Activated CD4-positive, alpha-beta T cell treated with anti-CD3 and anti-CD28 coated beads for 48 hours (primary cell): ENCODE data around the gene ATF7.
A peak's percentile ranks its signal among the peaks of the same experiment; 100 is the strongest.
"Not testable (repeated sequence)": the region's sequence is repeated elsewhere in the genome, so short reads cannot be mapped to it uniquely, and the experiment has no call there.

Experiments used
- DNase-seq: peaks from one replicate; pipeline ENCODE4 v3.0.0-alpha.2; 2020

The ATF7 gene

DNA sequence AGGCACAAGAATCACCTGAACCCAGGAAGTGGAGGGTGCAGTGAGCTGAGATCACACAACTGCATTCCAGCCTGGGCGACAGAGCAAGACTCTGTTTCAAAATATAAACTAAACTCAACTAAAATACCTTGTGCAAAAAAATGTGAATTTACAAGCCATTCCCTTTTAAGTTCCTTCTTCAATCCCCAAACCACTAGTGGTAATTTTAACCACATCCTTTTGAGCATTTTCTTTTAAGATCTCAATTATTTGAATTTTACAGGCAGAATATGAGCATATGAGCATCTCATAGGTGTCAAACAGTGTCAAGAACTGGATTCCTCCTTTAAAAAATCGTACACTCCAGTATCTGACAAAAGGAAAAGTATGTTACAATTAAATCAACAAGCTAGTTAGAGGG lies 61.9 kb downstream of the ATF7 start:
- no peak for DNase-seq

DNA sequence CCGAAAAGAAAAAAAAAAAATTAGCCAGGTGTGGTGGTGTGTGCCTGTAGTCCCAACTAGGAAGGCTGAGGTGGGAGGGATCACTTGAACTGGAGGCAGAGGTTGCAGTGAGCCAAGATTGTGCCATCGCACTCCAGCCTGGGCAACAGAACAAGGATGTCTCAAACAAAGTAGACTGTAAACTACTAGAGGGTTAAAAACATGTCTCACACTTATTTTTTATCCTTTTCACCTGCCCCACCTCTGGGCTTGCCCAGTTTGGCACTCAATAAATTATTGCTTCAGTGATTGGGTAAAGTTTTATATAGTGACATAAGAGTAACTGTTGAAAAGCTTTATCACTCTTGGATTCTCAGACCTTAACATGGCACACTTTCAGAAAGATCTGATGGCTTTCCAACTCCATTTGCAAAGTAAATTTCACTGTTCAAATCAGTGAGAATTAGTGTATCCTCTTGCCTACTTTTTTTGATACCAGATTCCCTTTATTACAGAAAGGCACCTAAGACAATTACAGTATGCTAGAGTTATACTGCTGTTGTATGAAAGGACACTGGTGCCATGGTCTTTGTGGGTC lies 62.6 kb downstream of the ATF7 start:
- no peak for DNase-seq

DNA sequence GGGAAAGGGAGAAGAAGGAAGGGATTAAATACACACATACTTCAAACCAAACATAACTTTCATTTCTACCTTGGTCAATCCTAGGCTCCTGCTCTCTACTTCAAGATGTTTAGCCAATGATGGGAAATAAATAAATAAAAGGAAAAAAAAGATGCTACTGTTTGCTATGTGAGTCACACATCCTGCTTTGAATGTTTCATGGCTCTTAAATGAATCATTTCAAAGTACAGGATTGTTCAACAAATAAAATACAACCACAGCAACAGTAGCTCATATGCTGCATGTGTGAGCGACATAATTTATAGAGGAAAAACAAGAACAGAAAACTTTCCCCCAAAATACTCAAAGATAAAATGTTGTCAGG lies 64.6 kb downstream of the ATF7 start:
- DNase-seq: no peak

DNA sequence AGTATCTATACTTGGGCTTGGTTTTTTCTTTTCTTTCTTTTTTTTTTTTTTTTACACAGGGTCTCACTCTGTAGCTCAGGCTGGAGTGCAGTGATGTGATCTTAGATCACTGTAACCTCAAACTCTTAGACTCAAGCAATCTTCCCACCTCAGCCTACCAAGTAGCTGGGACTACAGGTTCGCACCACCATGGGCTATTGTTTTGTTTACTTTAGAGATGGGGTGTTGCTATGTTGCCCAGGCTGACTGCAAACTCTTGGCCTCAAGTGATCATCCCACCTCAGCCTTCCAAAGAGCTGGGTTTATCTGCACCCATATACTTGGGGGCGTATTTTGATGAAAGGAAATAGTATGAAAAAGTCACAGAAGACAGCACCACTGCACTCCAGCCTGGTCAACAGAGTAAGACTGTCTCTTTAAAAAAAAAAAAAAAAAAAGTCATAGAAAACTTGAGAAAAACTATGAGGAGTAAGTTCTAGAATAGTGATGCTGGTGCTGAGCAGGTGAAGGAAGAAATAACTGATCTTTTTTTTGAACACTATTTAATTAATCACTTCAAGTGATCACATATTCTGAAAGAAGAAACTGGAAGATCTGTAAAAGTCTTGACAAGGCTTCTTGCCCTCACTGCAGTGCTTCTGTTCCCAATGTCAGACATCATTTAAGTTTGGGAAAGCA lies 65.1 kb downstream of the ATF7 start:
- DNase-seq: no peak

DNA sequence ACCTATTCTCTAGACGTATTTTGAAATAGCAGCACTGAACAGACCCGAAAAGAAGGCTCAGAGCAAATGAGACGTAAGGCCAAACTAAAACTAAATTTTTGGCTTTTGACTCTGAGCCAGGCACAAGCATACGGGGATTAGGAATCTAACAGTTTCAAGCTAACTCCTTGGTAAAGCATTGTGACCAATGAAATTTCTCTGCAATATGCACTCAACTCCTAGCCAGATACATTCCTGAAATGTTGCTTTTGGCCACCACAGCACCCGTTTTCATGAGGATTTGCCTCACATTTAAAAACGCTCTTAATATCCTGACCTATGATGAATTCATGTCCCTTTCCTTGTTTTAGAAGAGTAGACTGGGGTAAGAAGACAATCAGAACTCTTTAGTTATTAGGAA lies 65.8 kb downstream of the ATF7 start:
- no peak for DNase-seq

DNA sequence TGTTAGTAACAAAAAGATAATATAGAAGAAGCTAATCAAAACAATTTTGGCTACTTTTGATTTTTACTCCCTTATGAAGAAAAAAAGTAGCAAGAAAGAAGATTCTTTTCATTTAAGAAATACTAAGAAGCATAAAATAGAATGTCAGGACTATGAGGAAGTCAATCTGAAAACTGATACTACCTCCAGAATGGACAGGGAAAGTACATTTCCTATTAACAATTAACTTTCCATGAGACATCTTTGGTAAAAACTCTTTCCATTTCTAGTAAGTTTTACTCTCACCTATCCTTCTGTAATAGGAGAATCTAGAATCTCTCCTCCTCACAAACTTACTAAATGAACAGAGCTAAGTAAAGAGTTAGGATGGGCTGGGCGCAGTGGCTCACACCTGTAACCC lies 67.6 kb downstream of the ATF7 start:
- DNase-seq: no peak

DNA sequence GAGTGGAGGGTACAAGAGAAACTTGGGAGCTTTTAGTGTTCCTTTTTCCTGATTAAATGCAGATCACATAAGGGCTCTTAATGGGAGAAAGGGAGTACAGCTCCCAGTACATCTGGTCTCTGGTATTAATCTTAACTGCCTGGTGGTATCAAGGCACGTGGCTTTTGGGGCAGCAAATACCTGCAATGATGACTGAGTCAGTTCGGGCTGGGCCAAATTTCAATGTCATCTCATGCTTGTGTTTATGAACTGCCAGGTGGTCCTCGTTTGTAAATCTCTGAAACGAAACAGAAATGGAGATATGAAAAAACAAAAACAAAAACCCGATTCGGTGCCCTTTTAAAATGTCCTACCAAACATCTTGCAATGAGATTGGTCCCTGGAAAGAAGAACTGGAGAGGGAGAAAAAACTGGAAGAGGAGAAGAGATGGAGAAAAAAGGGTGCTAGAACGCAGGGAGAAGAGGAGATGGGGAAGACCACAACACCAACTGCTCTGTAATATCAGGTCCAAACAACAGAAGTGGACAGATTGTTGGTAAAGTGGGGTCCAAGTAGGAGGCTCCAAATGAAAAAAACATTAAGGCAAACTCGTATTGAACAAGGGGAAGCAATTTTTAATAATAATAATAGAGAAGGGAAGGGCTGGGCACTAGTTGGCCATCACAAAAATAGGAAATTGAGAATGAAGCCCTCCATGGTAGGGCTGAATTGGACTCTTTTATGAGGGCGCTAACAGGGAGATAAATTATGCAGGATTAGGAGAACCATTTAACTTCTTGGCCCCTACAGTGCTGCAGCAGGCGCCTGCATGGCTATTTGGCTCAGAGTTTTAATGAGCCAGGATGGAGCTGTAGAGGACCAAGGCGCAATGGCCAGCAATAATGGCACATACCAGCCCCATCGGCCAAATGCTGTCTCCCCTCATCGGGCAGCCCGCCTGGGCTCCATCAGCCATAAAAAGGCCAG lies 73.5 kb downstream of the ATF7 start:
- no peak for DNase-seq

DNA sequence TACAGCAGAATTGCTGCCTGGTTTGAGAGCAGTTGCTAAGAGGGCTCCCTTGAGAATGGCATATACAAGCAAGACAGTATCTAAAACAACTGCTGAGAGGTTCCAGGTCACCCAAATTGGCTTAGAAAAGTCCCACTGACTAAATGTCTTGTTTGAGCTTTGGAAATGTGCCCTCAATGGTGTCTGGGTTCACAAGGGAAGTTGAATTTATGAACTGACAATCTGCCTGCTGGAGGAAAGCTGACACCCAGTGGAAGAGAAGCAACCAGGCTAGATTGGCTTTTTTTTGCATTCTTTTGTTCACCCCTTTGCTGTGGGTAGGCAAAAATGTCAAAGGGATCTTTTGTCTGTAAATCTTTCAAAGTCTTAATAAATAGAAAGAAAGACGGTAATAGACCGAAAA lies 74.3 kb downstream of the ATF7 start:
- no peak for DNase-seq

DNA sequence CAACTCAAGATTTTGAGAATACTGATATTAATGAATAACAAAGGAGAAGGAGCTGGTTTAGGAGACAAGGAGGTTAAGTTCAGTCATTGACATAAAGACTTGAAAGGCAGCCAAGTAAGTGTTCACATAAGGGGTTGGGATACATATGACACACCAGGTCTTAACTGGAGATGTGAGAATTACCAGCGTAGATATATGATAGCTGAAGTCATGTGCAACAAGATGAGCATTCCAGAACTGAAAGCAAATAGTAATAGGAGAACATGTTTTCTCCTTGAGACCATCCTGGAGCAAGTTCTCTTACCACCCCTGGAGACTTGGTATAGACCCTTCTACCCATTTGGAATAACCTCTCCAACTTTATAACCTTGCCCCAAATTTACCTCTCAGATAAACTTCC lies 75.6 kb downstream of the ATF7 start:
- DNase-seq: no peak

DNA sequence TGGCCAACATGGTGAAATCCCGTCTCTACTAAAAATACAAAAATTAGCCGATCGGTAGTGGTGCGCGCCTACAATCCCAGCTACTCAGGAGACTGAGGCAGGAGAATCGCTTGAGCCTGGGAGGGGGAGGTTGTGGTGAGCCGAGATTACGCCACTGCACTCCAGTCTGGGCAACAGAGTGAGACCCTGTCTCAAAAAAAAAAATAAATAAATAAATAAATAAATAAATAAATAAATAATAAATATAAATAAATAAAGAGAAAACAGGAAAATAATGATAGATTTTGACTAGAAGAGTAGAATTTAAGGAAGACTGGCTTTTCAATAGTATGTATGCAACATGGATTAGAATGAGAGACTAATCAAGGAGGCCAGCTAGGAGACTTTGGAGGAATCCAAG lies 76.1 kb downstream of the ATF7 start:
- DNase-seq: not testable (repeated sequence)

DNA sequence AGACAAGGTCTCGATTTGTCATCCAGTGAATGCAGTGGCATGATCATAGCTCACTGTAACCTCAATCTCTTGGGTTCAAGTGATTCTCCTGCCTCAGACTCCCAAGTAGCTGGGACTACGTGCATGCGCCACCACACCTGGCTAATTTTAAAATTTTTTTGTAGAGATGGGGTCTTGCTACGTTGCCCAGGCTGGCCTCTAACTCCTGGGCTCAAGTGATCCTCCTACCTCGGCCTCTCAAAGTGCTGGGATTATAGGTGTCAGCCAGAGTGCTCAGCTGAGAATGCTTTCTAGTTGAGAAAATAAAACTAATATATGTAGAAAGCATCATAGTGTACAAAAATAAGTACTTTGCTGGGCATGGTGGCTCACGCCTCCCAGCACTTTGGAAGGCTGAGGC lies 77.8 kb downstream of the ATF7 start:
- not testable (repeated sequence) for DNase-seq

DNA sequence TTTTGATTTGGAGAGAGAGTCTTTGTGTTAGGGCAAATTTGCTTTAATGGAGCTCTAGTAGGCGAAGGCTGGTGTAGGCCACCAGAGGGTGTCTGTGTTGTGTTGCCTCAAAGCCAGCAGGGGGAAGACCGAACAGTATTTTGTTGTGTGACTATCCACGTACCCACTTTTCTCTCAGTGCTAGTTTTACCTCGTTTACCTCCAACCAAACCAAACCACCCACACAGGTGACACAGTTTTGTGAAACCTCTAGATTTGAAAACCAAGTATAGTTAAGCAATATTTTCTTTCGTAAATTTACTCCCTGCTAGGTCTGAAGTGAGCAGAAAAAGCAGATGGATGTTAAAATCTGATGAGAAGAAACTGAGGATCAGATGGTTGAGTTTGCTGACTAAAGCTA lies 82.6 kb downstream of the ATF7 start:
- DNase-seq: peak; percentile 68

DNA sequence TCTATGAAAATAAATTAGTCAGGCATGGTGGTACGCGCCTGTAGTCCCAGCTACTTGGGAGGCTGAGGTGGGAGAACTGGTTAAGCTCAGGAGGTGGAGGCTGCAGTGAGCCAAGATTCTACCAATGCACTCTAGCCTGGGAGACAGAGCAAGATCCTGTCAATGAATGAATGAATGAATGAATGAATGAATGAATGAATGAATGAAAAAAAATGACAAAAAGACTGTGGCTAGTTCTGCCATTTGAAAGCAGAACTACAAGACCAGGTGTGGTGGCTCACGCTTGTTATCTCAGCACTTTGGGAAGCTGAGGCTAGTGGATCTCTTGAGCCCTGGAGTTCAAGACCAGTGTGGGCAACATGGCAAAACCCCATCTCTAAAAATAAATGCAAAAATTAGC lies 86.7 kb downstream of the ATF7 start:
- no peak for DNase-seq

DNA sequence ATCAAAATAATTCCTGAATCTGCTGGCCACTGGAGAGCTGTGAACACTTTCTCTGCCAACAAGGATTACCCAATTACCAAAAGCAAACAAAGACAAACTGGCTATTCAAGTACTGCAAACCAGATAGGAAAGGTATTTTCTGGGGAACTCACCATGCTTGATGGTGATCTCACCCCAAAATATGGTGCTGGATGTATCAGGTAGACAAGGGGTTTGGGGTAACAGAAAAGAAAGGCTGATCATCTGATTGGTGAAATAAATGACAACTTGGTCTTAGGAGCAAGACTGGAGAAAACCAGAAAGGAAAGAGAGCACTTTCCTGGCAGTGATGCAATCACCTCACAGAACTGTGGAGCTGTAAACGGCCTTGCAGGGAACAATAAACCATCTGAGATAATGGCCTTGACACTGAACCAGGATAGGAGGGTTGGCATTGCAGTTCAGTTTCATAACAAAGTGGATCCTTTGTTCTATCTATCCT lies 87.9 kb downstream of the ATF7 start:
- DNase-seq: no peak

DNA sequence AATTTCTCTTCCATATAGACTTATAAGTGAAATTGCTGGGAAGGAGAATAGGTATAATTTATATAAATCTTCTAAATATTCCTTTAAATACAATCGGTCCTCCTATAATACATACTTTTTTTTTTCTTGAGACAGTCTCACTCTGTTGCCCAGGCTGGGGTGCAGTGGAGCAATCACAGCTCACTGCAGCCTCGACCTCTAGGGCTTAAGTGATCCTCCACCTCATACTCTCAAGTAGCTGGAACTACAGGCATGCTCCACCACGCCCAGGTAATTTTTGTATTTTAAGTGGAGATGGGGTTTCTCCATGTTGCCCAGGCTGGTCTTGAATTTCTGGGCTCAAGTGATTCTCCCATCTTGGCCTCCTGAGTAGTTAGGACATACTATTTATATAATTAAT lies 89.2 kb downstream of the ATF7 start:
- DNase-seq: no peak

DNA sequence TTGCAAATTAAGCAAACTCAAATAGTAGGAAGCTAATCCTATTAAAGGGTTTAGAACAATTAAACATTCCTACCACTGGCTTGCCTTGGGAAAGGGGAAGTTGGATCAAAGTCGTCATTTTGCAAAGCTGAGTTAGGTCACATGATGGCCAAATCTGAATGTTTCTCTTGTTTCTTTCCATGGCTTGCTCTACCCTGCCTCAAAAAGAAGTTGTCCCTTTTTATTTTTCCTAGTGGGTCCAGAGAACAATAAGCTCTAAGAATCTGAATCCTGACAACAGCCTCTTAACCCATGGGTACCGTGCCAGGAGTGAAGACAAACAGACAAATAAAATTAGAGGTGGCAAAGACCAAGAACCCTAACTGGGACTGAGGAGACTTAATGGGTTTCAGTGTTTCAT lies 92.7 kb downstream of the ATF7 start:
- DNase-seq: no peak

DNA sequence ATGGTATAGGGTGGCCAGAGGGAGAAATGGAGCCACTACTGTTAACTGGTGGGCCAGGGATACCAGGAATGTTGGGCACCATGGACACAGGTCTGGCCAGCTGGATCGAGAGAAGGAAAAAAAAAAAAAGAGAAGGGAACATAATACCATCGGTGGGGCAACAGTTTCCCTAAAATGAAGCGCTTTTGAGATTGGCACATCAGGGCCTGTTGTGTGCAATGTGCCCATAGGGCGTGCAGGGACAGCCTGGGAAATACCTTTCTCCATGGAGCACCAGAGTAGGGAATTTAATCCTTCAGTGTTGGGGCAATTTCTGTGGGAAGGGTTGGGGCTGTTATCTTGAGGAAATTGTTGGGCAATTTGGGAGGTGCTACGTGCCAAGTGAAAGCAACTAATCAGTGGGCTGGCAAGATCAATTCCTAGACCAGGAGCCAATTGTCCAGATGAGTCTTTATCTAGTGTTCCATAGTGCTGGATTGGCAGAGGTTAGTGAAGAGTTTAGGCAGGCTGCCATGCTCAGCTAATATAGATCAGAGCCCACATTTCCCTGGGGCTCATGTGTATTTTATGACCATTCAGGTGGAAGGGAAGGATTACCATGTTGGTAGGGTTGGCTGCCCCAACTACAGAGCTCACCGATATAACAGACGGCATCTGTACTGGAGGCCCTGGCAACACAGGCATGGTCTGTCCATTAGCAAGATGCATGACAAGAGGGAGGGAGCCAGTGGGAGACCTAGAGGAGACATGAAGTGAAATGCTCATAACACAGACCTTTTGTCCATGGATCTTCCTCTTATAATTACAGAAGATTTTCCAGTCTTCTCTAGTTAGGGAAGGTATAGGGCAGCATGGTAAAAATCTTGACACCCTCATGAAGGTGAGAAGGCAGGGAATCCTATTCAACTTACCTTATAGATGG lies 93.4 kb downstream of the ATF7 start:
- DNase-seq: no peak

DNA sequence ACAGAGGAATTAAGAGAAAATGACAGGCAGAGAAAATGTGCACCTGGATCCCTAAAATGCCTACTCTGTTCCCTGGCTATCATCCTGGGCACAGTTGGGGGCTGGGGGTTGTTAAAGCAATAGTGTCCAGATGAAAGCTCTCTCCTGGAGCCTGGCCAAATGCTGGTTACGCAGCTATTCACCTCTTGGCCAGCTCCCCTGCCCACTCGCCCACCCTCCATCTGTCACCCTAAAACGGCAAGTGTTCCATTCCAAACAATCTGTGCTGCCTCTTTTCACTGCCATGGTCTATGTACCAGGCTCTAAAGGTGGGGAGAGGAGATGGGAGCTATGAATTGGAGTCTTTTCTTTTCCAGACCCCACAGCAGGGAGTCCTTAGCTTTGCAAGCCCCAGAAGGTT lies 94.2 kb downstream of the ATF7 start:
- no peak for DNase-seq

DNA sequence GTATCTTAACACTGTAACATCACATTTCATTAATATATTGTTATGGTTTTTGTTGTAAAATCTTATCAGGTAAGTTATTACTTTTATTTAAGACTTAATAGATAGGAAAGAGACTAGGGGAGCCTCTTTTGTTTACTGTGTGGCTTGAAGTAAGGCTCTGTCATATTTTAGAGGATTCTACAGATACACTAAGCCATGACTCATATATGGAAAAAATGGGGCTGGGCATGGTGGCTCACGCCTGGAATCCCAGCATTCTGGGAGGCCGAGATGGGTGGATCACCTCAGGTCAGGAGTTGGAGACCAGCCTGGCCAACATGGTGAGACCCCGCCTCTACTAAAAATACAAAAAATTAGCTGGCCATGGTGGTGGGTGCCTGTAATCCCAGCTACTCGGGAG lies 95.3 kb downstream of the ATF7 start:
- DNase-seq: no peak

DNA sequence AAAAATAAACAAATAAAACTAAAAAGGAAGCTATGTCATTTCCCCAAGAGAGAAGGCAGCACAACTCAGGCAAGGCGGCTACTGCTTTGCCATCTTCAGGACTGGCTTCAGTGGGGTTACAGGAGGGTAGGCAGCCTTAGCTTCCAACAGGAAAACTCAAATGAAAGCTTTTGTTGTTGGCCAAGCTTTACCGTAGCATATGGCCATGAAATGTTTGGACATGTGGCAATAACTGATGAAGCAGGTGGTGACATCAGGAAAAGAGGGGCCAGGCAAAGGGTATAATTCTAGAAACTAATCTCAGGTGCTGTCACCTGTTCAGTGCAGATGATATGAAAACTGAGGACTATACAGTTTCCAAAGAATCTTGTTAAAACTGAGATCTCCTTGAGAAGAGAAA lies 96.1 kb downstream of the ATF7 start:
- DNase-seq: no peak

DNA sequence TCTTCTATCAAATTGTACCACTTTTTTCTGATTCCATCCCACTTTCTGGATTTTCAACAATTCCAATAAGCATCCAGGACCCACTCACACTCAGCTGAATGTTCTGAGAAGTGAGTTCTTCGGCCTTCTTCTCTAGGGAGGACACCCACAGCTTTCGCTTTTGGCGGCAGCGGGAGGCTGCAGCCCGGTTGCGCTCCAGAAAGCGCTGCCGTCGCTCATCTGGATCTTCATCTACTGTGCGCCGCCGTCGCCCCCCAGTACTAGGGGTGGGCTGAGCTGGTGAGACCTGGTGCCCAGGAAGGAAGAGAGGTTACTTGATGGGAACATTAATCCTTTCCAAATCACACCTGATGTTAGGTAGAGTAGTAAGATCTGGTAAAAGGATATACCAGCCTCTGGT lies 101.7 kb downstream of the ATF7 start:
- DNase-seq: no peak

DNA sequence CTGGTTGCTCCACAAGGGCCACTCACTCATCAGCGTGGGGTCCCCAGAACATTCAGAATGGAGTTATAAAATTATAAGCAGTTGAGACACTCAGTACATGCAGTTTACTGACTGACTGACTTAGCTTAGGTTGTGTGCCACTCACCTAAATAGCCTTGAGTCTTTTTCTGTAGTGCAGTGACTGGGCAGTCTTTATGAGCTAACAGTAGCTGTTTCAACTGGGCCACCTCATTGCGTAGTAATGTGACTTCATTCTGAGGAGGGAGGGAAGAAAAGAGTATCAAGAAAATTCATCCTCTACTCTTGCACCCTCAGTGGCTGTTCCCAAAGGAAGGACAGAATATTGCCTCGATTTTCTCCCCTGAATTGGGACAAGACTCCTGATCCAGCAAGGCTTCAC lies 103.1 kb downstream of the ATF7 start:
- no peak for DNase-seq

DNA sequence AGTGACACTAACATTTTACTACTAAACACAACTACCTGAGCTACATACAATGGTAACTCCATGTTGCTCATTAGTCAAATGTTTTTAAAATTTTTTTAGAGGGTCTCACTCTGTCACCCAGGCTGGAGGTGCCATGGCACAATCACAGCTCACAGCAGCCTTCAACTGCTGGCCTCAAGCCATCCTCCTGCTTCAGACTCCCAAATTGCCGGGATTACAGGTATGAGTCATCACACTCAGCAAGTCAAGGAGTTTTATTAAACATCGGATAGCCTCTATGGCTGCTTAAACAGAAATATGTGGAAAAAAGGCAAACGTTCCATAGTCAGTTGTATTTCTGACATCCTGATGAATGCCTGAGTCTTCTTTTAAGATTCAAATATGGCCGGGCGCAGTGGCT lies 107.8 kb downstream of the ATF7 start:
- DNase-seq: no peak
